B cell (primary cell): ENCODE results near the gene TSPAN18. TPM values are rescaled to one million over a fixed set of nuclear protein-coding genes. Genes with fewer than 3 reads are reported as not detected.

Source experiments
- ATAC-seq: fragments of 200-7000 bp; cut with Tn5 transposase; one replicate; pipeline ENCODE4 v1.10.0; 2021; ENCODE audit warnings: low read depth, mild to moderate bottlenecking, moderate number of reproducible peaks, moderate library complexity
- CTCF ChIA-PET: fragments of 350-600 bp; sonication (Branson Sonifier 250); formaldehyde crosslinking; loops from one replicate; lab custom pipeline; 2021; ENCODE audit warnings: antibody characterized with exemption, inconsistent platforms; lab: Charles Lee
- POLR2A ChIA-PET: fragments of 350-600 bp; sonication (Branson Sonifier 250); formaldehyde crosslinking; loops from one replicate; lab custom pipeline; 2021; ENCODE audit warnings: antibody characterized with exemption; lab: Charles Lee
- DNase-seq: peaks from one replicate; pipeline ENCODE4 v3.0.0; 2013
- H2AFZ ChIP-seq: 2 replicates; pipeline ENCODE4 v1.6.1; 2012; ENCODE audit warnings: mild to moderate bottlenecking, low read depth, low read length; ENCODE audit not compliant: insufficient read depth, poor library complexity, severe bottlenecking
- H3K27ac ChIP-seq, 2 donors: 1 replicate in 1 of 2; 2 replicates in 1 of 2; pipeline ENCODE4 v1.5.1; 2012 to 2013; ENCODE audit warnings: low read length in 2 of 2, mild to moderate bottlenecking in 2 of 2, moderate library complexity in 1 of 2
- H3K27me3 ChIP-seq, 4 experiments: fragments of 200-600 bp in 1 of 4; sonication (generic) in 1 of 4; replicated peaks in 1 of 4; 1 replicate in 2 of 4; 2 replicates in 2 of 4; pipeline versions ENCODE4 v1.6.1 to v1.7.0; 2013 to 2016; ENCODE audit warnings: low read length in 3 of 4, mild to moderate bottlenecking in 2 of 4, mixed read lengths in 1 of 4, moderate library complexity in 1 of 4; ENCODE audit not compliant: insufficient read depth in 4 of 4, control insufficient read depth in 3 of 4; ENCODE audit errors: control extremely low read depth in 1 of 4
- H3K36me3 ChIP-seq, 2 experiments: replicated peaks in 1 of 2; 1 replicate in 1 of 2; 2 replicates in 1 of 2; pipeline versions ENCODE4 v1.6.1 to v1.7.1; 2013; ENCODE audit warnings: low read length in 1 of 2; ENCODE audit not compliant: insufficient read depth in 2 of 2, control insufficient read depth in 1 of 2; ENCODE audit errors: control extremely low read depth in 1 of 2, extremely low read depth in 1 of 2
- H3K4me1 ChIP-seq, 2 donors: fragments of 200-600 bp in 1 of 2; sonication (generic) in 1 of 2; 1 replicate in 1 of 2; 2 replicates in 1 of 2; pipeline versions ENCODE4 v1.5.1 to v1.6.1; 2013 to 2017; ENCODE audit warnings: low read length in 2 of 2; ENCODE audit not compliant: control insufficient read depth in 2 of 2, insufficient read depth in 2 of 2
- H3K4me2 ChIP-seq: replicated peaks from 2 replicates; pipeline ENCODE3; 2012; ENCODE audit warnings: mild to moderate bottlenecking, low read depth, low read length; ENCODE audit not compliant: poor library complexity, severe bottlenecking
- H3K4me3 ChIP-seq, 5 experiments: fragments of 200-600 bp in 1 of 5; sonication (generic) in 1 of 5; 1 replicate in 3 of 5; 2 replicates in 2 of 5; pipeline versions ENCODE4 v1.5.1 to v1.7.0; 2011 to 2016; ENCODE audit warnings: low read length in 4 of 5, mild to moderate bottlenecking in 4 of 5, low read depth in 2 of 5, control low read depth in 1 of 5, moderate library complexity in 1 of 5; ENCODE audit not compliant: insufficient read depth in 1 of 5; ENCODE audit errors: control extremely low read depth in 1 of 5, extremely low read depth in 1 of 5
- H3K79me2 ChIP-seq: fragments of 200-600 bp; sonication (generic); one replicate; pipeline ENCODE4 v1.6.0; 2016; ENCODE audit warnings: low read length; ENCODE audit not compliant: control insufficient read depth, insufficient read depth
- H3K9ac ChIP-seq: fragments of 200-600 bp; sonication (generic); 2 replicates; pipeline ENCODE4 v1.6.1; 2017; ENCODE audit warnings: mild to moderate bottlenecking, low read length, moderate library complexity
- H3K9me3 ChIP-seq, 3 donors: one replicate each; pipeline versions ENCODE4 v1.6.1 to v1.7.1; 2013; ENCODE audit warnings: low read length in 2 of 3; ENCODE audit not compliant: control insufficient read depth in 2 of 3, insufficient read depth in 1 of 3; ENCODE audit errors: control extremely low read depth in 1 of 3
- H4K20me1 ChIP-seq: 2 replicates; pipeline ENCODE4 v1.6.0; 2012; ENCODE audit warnings: mild to moderate bottlenecking, low read length; ENCODE audit not compliant: insufficient read depth, control insufficient read depth, poor library complexity, severe bottlenecking
- H3K27ac Mint-ChIP-seq: one replicate; pipeline ENCODE4 v1.8.0; 2021; ENCODE audit warnings: mixed read lengths
- H3K27me3 Mint-ChIP-seq: one replicate; pipeline ENCODE4 v1.8.0; 2021; ENCODE audit warnings: mixed read lengths
- H3K4me1 Mint-ChIP-seq: one replicate; pipeline ENCODE4 v1.8.0; 2021; ENCODE audit warnings: mixed read lengths
- H3K4me3 Mint-ChIP-seq: one replicate; pipeline ENCODE4 v1.8.0; 2021; ENCODE audit warnings: mixed read lengths
- H3K9me3 Mint-ChIP-seq: one replicate; pipeline ENCODE4 v1.8.0; 2022; ENCODE audit warnings: mixed read lengths; ENCODE audit not compliant: insufficient read depth
- EZH2 ChIP-seq: IDR thresholded peaks from 2 replicates; pipeline ENCODE4 v1.6.1; 2012; ENCODE audit warnings: borderline replicate concordance, low read depth, mild to moderate bottlenecking, moderate library complexity, low read length; ENCODE audit not compliant: insufficient read depth, poor library complexity, severe bottlenecking
- WGBS: methylation state at CpG from one replicate; pipeline ENCODE4 v1.1.5; 2013; ENCODE audit warnings: missing lambda C conversion rate; ENCODE audit not compliant: insufficient coverage; 5-methylcytosine and 5-hydroxymethylcytosine counted together
- intact Hi-C: fragments of 100-400 bp; cut with micrococcal nuclease; formaldehyde crosslinking; loops from one replicate; pipeline ENCODE4 v1.10.0; 2022
- polyA plus RNA-seq: library from polyadenylated mRNA; depleted of rRNA; stranded (reverse); fragments of >200 nt; gene quantifications from 2 replicates; pipeline ENCODE4 v1.2.3, GENCODE V29; 2012
- total RNA-seq, 2 donors: library from RNA; stranded (reverse); fragments of 120-200 nt in 1 of 2; gene quantifications; 1 replicate in 1 of 2; 2 replicates in 1 of 2; pipeline versions ENCODE4 v1.2.3 to v1.2.4, GENCODE V29; 2013 to 2022
- TF ChIP-seq, protein P1 (sequence below): fragments of 200-600 bp; IDR thresholded peaks from one replicate; pipeline ENCODE4 v1.8.0; 2022; ENCODE audit warnings: antibody characterized with exemption, mild to moderate bottlenecking

Gene TSPAN18
- total and polyA plus RNA-seq, 2 donors (not counting 1 experiment from before 2014, with no cell fraction given) = 0.75 to 2.0 TPM

DNA sequence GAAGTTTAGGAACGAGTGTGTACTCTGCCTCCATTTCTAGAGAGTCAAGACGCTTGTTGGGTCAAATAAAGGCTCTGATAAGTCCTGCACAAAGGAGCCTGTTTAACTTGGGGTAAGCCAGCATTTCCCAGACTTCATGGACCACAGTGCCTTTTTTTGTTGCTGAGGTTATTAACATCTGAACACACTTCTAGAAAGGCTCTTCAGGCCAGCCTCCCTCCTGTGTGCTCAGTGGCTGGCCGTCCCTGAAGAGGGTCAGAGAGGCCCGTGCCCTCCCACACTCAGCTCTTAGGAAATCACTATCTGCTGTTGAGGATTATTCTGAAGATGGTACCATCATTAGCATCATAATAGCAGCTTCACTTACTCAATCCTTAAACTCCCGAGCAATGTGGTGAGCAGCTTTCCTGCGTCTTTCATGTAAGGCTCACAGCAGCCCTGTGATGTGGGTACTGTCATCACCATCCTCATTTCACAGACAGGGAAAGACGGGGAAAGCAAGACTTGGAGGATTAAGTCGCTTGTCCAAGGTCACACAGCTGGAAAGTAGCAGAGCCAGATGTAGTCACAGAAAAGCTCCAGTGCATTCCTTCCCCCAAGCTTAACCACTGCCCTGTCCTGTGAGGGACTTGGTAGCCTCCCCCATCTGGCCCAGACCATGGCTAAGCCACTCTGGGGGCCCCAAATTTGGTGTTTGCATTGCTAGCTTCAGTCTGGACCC is 71.3 kb downstream of the TSPAN18 start:
- H3K9me3 ChIP-seq = no peaks in the 10 kb centered on the region
- ATAC-seq (no peak), DNase-seq (no peak)
- H3K27me3 ChIP-seq = peaks cover 0 to 5% (median 0%) of the 10 kb centered on the region in 4 experiments
- H4K20me1 ChIP-seq = no peaks in the 10 kb centered on the region
- H2AFZ ChIP-seq = no peak overlapping the region
- peaks cover 14% of the 10 kb centered on the region for H3K27me3 Mint-ChIP-seq
- H3K4me3 Mint-ChIP-seq = no peak overlapping the region
- no peaks in the 10 kb centered on the region for H3K36me3 ChIP-seq
- WGBS = 71% methylated on average over 3 of the region's 8 CpGs
- H3K4me2 ChIP-seq = no peak overlapping the region
- intact Hi-C loops = no loop called here
- POLR2A ChIA-PET = no interaction called here
- no peak overlapping the region for H3K27ac Mint-ChIP-seq
- CTCF ChIA-PET = interaction anchor here (0.8 to 1.0 kb wide), 2 partner anchors 21 to 306 kb away, joined by 3 read pairs; no protein-coding TSS in a partner anchor
- no peaks in the 10 kb centered on the region for H3K79me2 ChIP-seq
- no peak overlapping the region for H3K4me3 ChIP-seq
- H3K4me1 ChIP-seq = no peaks in the 10 kb centered on the region
- no peak overlapping the region for H3K9ac ChIP-seq
- H3K4me1 Mint-ChIP-seq = no peaks in the 10 kb centered on the region
- TF ChIP-seq, protein P1, sequence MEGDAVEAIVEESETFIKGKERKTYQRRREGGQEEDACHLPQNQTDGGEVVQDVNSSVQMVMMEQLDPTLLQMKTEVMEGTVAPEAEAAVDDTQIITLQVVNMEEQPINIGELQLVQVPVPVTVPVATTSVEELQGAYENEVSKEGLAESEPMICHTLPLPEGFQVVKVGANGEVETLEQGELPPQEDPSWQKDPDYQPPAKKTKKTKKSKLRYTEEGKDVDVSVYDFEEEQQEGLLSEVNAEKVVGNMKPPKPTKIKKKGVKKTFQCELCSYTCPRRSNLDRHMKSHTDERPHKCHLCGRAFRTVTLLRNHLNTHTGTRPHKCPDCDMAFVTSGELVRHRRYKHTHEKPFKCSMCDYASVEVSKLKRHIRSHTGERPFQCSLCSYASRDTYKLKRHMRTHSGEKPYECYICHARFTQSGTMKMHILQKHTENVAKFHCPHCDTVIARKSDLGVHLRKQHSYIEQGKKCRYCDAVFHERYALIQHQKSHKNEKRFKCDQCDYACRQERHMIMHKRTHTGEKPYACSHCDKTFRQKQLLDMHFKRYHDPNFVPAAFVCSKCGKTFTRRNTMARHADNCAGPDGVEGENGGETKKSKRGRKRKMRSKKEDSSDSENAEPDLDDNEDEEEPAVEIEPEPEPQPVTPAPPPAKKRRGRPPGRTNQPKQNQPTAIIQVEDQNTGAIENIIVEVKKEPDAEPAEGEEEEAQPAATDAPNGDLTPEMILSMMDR = no peak
- TF ChIP-seq EZH2 = no peak
- H3K9me3 Mint-ChIP-seq = no peaks in the 10 kb centered on the region
- H3K27ac ChIP-seq = no peak overlapping the region

DNA sequence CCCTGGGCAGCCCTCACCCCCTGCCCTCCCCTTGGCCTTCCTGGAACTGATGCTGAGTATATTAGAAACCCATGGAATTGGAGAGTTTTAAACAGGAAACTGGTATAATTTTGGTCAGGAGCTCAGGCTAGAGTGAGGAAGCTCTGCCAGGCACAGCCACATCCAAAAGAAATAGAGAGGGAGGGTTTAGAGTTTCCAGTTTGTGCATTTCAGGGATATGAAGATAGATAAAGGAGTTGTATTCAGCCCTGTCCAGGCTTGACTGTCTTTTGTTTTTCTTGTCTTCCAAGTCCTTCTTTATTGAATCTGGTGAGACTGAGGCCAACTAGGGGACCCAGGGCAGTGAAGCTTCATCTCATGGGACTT is 71.8 kb downstream of the TSPAN18 start:
- Histone ChIP-seq H4K20me1 (no peaks in the 10 kb centered on the region), H3K79me2 (no peaks in the 10 kb centered on the region), H3K4me3 (no peak overlapping the region), H3K27me3 (peaks cover 0 to 5% (median 0%) of the 10 kb centered on the region in 4 experiments), H3K27ac (no peak overlapping the region), H2AFZ (no peak overlapping the region), H3K36me3 (no peaks in the 10 kb centered on the region), H3K4me2 (no peak overlapping the region), H3K4me1 (no peaks in the 10 kb centered on the region), H3K9ac (no peak overlapping the region), H3K9me3 (no peaks in the 10 kb centered on the region)
- ATAC-seq (no peak), DNase-seq (no peak)
- no peak overlapping the region for H3K4me3 Mint-ChIP-seq
- intact Hi-C loops = no loop called here
- peaks cover 20% of the 10 kb centered on the region for H3K27me3 Mint-ChIP-seq
- TF ChIP-seq, protein P1 = no peak
- no peak for TF ChIP-seq EZH2
- H3K9me3 Mint-ChIP-seq = no peaks in the 10 kb centered on the region
- ChIA-PET POLR2A (no interaction called here), CTCF (interaction anchor here (0.8 kb wide), 1 partner anchor 305 kb away, joined by 3 read pairs; no protein-coding TSS in a partner anchor)
- H3K27ac Mint-ChIP-seq = no peak overlapping the region
- H3K4me1 Mint-ChIP-seq = no peaks in the 10 kb centered on the region
